CD4-positive, alpha-beta T cell treated with Interleukin-4 for 1 hour (primary cell): ENCODE measurements around the gene IRGQ.
"Not testable (repeated sequence)": the region's sequence is repeated elsewhere in the genome, so short reads cannot be mapped to it uniquely, and the experiment has no call there.

ENCODE experiments used
- DNase-seq, 2 donors: peaks; one replicate each; pipeline ENCODE4 v3.0.0-alpha.2; 2020 to 2022

Gene IRGQ, protein sequence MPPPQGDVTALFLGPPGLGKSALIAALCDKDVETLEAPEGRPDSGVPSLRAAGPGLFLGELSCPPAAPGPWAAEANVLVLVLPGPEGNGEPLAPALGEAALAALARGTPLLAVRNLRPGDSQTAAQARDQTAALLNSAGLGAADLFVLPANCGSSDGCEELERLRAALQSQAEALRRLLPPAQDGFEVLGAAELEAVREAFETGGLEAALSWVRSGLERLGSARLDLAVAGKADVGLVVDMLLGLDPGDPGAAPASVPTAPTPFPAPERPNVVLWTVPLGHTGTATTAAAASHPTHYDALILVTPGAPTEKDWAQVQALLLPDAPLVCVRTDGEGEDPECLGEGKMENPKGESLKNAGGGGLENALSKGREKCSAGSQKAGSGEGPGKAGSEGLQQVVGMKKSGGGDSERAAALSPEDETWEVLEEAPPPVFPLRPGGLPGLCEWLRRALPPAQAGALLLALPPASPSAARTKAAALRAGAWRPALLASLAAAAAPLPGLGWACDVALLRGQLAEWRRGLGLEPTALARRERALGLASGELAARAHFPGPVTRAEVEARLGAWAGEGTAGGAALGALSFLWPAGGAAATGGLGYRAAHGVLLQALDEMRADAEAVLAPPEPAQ

DNA sequence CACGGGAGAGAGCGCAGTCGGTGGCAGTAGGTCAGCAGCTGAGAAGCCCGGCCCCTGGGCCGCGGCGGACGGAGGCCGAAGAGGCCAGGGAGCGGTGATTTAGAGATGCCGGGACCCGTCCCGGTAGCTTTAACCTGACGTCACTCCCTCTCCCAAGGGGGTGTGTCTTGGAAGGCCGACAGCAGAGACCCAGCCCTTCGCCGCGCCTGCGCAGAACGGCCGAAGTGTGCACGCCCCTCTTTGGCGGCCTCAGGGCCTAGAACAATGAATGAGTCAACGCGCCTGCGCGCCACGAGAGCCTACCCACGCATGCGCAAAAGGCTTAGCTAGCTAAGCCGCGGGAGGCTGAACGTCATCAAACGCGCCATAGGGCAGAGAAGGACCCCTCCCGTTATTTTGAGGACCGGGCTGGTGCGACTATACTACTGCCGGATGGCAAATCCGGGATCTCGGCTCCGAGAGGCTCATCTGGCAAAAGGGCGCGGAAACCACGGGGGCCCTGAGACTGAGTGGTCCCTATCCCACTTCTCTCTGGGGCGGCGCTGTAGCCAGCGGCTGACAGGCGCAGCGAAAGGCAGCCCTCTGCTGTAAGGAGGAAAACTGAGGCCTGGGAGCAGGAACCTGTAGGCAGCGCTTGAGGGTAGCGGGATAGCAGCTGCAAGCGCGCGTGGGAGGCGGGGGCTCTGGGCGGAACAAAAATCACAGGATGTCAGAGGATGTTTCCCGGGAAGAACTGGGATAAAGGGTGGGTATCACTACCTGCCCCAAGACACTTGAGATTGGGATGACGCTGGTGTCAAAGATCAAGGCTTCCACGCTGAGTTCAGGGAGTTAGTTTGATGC, at the start of gene IRGQ, which contains the start of gene ZNF576:
Gene IRGQ, minus strand, starts transcription at position 136 of the 843 bp plus-strand sequence. CDS start 796 bp downstream, outside the sequence.
Gene ZNF576, plus strand, starts transcription at position 597 of the 843 bp plus-strand sequence. CDS start 514 bp downstream, outside the sequence.
- peak; percentile 100 for DNase-seq

DNA sequence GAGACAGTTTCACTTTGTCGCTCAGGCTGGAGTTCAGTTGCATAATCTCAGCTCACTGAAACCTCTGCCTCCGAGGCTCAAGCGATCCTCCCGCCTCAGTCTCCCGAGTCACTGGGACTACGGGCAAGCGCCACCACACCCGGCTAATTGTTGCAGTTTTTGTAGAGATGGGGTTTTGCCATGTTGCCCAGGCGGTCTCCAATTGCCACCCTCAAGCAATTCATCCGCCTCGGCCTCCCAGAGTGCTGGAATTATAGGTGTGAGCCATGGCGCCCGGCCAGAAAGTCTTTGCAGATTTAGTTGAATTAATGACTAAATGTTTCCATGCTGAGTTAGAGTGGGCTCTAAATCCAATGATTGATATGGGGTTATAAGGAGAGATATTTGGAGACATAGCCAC, 48.2 kb upstream of the IRGQ start:
- DNase-seq = no peak

DNA sequence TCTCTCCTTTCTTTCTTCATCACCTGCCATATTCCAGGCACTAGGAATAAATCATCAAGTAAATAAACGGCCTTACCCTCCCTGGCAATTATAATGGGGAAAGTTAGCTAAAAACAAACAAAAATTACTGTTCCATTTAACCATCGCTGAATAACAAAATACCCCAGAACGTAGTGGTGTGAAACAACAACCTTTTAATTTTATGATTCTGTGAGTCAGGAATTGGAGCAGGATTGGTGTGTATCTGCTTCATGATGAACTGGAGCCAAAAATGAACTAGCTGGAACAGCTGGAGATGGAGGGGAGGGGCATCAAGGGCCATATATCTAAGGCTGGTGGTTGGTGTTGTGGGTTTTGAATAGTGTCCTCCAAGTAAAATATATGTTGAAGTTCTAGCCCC, 47.4 kb upstream of the IRGQ start:
- no peak for DNase-seq

DNA sequence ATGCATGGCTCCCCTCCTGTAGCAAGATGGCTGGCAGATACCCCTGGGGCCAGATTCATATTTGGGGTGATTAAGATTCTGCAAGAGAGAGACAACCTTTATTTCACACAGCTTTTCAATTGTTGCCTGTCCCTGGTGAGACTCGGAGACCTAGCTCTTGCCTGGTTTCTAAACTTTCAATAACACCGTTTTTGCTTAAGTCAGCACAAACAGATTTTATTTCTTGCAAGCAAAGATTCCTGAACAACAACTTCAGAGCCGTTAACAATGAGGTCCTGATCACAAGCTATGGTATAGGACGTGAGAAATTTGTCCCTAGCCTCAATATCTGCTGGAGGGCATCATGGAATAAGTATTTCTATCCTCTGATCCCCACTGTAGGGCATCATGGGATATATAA, 46.6 kb upstream of the IRGQ start:
- no peak for DNase-seq

DNA sequence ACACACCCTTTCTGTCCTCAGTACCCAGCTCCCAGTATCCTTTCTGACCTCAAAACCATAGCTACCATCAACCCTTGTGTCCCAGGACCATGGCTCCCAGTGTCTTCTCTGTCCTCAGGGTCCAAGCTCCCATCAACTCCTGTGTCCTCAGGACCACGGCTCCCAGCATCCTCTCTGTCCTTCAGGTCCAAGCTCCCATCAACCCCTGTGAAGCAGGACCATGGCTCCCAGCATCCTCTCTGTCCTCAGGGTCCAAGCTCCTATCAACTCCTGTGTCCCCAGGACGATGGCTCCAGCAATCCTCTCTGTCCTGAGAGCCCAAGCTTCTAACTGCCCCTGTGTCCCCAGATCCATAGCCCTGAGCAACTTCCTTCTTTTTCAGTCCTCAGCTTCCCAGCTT, 45.4 kb upstream of the IRGQ start:
- DNase-seq = no peak

DNA sequence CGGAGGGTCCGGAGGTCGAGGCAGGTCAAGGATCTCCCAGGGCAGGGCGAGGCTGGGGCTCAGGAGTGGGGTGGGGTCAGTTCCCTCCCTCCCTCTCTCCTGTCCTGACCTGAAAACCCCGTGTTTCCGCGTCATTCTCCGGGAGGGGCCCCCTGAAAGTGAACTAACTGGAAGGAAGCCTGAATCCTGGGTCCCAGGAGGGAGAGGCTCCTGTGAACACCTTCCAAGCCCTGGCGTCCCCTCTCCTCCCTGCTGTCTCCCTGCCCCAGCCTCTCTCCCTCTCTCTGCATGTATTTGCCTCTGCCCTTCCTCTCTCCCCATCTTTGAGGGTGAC, 44.5 kb upstream of the IRGQ start:
- no peak for DNase-seq

DNA sequence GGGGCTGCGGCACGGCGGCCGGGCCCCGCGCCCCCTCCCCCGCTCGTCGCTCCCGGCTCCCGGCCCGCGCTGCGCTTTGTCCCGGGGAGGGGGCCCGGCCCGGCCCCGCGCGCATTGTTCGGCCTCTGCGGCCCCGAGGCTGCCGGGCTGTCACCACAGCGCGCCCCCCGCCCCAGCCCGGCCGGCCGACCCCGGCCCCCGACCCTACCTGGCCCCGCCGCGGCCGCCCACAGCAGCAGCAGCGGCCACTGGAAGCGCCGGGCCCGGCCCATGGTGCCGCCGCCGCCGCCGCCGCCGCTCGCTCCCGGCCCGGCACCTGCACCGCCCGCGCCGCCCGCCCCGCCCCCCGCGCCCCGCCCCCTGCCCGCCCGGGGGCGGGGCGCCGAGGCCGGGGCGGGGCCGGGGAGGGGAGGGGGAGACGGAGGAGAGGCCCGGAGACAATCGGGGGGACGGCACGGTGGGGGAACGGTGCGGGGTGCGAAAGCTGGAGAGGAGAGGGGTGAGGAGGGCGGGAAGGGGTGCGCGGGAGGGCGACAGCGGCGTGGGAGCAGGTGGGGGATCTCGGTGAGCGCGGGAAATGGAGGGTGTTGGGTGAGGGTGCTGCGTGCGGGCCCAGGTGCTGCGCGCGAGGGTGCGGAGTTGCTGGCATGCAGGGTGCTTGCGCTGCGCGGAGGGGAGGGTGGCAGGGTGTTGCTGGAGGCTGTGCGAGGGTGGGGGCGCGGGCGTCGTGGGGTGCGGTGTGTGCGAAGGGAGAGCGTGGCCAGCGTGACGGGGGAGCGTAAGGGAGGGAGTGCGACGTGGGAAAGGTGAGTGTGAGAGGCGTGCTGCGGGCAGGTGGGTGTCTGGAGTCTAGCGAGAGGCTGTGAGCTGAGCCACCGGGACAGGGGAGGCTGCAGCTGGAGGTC, 43.8 kb upstream of the IRGQ start, which contains the start of gene CADM4:
Gene CADM4, minus strand, starts transcription at position 332 of the 905 bp plus-strand sequence. Its CDS starts 60 bp downstream, at position 272.
- peak; percentile 52 to 58 for DNase-seq

DNA sequence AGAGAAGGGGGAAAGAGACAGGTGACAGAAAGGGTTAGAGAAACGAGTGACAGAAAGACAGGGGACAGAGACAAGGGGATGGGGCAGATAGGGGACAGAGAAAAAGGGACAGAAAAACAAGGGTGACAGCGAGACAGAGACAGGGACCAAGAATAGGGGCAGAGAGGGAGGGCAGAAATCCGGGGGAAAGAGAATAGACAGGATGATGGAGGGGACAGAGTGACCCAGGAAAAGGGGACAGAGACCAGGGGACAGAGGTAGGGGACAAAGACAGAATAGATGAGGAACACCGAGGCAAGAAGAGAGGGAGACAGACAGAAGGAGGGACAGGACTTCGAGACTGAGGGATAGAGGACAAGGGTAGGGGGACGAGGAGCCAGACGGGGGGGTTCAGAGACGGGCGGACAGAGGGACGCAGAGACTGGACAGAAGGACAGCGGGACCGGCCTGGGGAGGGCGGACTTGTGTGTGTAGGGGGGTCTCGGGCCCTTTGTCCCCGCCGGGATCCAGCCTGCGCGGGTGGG, 43.1 kb upstream of the IRGQ start:
- no peak for DNase-seq

DNA sequence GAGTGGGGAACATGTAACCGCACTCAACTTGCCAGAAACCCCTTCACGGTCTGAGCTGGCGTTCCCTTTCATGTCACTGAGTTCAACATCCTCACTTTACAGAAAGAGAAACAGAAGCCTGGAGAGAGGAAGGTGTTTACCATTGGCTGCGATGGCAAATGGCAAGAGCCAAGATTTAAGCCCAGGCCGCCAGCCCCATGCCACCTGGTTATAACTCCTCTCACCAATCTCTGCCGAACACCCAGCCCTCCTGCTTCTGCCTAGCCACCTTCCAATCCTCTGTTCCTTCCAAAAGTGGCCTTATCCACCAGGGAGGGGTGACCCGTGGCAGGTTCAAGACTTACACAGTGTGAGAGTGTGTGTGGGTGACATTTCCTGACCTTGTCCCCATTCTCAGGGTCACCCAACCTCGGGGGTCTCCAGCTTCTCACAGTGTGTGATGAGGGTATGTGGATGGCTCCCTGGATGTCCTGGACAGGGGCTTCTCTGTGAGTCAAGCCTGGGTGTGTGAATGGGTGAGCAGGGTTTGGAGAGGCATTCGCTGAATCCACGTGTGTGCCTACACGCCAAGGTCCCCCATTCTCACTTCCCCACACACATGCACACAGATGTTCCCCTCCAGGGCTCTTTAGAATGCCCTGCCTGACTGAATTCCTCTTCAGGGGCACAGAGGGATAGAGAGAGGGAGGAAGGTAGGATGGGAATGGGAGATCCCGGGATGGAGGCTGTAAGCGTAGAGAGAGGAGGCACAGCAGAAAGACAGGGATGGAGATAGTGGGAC, 42.5 kb upstream of the IRGQ start:
- DNase-seq = peak in 1 of 2 donors; percentile 13

DNA sequence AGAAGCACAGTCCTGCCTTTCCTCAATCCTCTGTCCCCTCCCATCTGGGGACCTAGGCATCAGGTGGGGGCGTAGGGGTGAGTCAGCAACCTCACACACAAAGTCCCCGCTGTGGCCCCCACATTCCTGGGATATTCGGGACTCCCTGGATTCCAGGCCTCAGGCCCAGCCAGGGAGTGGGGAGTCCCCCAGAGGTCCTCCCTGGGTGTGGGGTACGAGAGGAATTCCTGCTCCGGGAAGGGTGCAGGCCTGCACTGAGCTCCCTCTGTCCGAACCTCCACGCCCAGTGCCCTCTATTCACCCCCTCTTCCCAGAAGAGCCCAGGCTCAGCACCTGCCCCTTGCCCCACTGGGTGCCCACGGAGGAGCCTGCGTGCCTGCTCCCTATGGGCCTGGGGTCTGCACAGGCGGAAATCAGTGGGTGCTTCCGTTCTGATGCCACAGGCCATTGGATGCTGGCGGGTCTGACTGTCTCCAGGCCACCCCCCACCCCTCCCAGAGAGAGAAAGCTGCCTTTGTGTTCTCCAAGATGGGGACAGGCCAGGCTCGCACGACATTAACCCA, 40.3 kb upstream of the IRGQ start:
- DNase-seq = no peak

DNA sequence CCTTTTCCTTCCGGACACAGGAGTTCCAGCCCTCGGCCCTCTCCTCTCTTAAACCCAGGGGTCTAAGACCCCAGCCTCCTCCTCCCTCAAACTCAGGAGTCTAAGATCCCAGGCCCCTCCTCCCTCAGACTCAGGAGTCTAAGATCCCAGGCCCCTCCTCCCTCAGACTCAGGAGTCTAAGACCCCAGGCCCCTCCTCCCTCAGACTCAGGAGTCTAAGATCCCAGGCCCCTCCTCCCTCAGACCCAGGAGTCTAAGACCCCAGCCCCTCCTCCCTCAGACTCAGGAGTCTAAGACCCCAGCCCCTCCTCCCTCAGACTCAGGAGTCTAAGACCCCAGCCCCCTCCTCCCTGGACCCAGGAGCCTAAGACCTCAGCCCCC, 39.6 kb upstream of the IRGQ start:
- not testable (repeated sequence) for DNase-seq

DNA sequence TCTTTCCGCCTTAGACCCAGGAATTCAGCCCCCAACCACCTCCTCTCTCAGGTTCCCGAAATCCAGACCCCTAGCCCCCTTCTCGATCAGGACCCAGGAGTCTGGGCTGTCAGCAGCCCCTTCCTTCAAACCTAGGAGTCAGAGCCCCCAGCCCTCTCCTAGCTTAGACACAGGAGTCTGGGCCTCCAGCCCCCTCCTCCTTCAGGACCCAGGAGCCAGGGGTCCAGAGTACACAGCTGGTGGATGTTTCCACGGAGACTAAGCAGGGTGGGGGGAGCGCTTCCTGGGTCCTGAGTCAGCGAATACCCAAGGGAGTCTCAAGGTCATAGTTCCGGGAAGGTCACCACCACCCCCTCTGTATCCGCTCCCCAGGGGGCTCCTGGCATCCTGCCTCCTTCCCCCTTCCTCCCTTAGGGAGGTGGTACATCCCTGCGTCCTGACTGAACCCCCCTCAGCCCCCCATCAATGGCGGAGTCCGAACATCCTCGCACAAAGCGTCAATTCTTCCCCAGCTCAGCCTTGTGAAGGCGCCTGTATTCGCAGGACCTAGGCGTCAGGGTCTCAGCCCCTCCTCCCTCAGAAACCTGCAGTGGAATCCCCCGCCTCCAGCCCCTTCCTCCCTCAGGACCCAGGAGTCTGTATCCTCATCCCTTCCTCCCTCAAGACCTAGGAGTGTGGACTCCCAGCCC, 39.1 kb upstream of the IRGQ start:
- no peak for DNase-seq

DNA sequence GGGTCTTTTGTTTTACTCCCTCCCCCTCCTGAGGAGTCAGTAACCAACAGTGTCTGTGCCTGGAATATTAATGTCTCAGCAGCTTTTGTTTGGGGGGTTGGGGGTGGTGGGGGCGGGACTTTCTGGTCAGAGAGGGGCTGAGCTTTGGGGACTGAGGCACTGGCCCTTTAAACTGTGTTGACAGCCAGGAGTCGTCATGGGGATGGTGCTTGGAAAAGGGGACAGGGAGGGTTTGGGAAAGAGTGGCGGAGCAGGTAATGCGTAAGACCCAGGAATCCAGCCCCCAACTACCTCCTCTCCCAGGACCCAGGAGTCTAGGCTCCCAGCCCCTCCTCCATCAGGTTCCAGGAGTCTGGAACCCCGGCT, 38.6 kb upstream of the IRGQ start:
- no peak for DNase-seq

DNA sequence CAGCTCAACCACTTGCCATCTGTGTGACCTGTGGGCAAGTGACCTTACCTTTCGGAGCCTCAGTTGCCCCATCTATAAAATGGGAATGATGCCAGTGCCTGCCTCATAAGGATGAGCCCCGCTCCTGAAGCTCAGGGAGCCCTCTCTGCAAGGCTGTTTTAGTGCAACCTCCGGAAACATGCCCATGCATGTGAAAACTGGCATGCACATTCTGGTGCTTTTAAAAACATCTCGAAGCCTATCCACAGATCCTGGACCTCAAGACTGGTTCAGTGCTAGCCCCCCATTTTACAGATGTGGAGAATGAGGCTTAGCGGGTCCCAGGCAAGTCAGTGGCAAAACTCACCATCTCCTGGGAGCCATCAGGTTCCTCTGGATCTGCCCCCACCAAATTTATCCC, 38.1 kb upstream of the IRGQ start:
- DNase-seq = no peak

DNA sequence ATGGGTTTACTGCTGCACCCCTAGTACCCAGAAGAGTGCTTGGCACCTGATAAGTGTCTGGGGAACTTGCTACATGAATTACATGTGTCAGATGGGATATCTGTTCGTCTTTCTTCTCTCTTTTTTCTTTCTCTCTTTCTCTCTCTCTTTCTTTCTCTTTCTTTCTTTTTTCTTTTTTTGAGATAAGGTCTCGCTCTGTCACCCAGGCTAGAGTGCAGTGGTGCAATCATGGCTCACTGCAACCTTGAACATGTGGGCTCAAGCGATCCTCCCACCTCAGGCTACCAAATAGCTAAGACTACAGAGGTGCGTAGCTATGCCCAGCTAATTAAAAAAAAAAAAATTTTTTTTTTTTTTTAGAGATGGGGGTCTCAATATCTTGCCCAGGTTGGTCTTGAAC, 37.6 kb upstream of the IRGQ start:
- DNase-seq = no peak

DNA sequence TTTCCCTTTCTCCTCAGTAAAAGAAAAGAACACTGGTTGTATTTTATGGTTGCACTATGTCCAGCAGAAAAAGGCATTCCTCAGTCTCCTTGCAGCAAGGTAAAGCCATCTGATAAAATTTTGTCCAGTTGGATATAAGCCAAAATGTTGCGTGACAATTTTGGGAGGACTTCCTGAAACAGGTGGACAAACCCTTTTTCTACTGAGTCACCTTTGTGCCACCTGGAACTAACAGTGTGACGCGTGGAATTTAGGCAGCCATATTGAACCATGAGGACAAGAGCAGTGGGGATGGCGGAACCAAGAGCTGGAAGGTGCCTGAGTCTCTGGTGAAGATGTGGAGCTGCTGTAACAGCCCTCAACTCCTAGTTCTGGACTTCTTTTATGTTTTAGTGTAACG, 35.6 kb upstream of the IRGQ start:
- no peak for DNase-seq

DNA sequence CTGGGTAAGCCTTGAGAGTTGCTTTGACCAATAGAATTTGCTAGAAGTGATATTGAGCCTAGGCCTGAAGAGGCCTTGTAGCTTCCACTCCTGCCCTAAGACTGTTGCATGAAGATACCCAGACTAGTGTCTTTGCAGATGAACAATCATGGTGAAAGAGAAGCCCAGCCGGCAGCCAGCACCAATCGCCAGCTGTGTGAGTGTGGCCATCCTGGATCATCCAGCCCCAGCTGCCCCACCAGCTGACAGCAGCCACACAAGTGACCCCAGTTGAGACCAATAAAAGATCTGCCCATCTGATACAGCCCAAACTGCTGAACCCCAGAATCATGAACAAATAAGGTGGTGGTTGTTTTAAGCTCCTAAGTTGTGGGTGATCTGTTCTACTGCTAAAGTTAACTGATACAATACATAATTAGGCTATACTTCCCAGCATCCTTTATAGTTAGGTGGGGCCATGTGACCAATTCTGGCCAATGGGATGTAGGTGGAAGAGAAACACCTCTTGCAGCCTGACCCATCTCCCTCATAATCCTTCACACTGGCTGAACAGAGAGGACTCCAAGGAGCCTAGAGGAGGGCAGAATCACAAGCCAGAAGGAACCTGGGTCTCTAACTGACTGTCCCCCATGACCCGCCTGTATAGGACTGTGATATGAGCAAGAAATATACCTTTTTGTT, 32.9 kb upstream of the IRGQ start:
- no peak for DNase-seq

DNA sequence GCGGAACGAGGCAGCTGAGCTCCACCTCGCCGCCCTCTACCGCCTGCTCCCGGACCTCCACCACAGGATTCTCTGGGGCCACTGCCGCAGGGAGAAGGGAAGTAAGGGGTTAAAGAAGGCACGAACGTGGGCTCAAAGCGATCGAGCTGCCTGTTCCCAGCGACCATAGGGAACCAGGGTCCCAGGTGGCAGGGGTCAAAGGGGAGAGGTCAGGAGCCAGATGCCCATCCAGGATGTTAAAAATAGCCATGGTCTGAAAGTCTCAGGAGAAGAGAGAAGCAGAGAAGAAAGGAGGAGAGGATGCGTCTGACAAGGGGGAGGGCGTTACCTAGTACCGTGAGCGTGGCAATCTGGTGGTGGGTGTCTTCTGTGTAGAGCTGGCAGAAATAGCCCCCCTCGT, 30.9 kb upstream of the IRGQ start:
- no peak for DNase-seq

DNA sequence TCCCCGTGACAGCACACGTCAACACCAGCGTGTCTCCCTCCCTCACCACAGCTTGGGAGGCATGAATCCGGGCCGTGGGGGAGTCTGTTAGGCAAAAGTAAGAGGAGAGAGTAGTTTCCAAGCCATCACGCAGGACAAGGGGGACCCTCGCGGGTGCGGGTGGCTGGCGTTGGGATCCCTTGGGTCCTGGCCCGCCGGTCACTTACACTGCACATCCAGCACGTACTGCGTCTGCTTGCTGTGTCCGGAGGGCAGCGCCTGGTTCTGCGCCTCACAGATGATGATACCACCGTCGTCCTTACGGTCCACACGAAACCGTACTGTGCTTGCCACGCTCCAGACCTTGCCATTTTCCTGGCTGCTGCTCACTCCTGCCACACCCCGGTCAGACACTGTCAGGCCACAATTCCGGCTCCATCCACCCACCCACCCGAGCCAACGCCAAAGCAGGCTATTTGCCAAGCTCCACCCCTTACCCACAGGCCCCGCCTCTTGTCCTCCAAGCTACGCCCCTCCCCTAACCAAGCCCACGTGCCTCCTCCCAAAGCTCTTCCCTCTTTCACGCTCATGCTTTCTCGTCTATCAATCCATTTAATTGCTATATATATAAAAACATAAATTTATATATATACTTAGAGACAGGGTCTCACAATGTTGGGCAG, 30.1 kb upstream of the IRGQ start:
- DNase-seq = peak in 1 of 2 donors; percentile 21
